IMR-90 (cell line): ENCODE measurements around the gene EFCAB10.

Source experiments
- CEBPB ChIP-seq: IDR thresholded peaks from 2 replicates; pipeline ENCODE4 v1.6.1; 2012; ENCODE audit warnings: low read depth, low read length, improper control_type of control experiment
- CTCF ChIP-seq: conservative IDR thresholded peaks from 2 replicates; pipeline ENCODE4 v1.5.1; 2012; ENCODE audit warnings: mild to moderate bottlenecking, low read depth, low read length, improper control_type of control experiment
- ELK1 ChIP-seq: fragments of 150-350 bp; IDR thresholded peaks from 2 replicates; pipeline ENCODE4 v1.6.1; 2016; ENCODE audit warnings: low read depth, mild to moderate bottlenecking, low read length, moderate library complexity, borderline replicate concordance
- FOS ChIP-seq: fragments of 150-350 bp; IDR thresholded peaks from 2 replicates; pipeline ENCODE4 v1.6.1; 2016; ENCODE audit warnings: low read depth, low read length
- MAFK ChIP-seq: IDR thresholded peaks from 2 replicates; pipeline ENCODE4 v1.6.1; 2012; ENCODE audit warnings: low read depth, low read length, improper control_type of control experiment
- MAZ ChIP-seq: IDR thresholded peaks from 2 replicates; pipeline ENCODE4 v1.6.1; 2012; ENCODE audit warnings: low read depth, mild to moderate bottlenecking, low read length, improper control_type of control experiment, moderate library complexity, borderline replicate concordance
- MXI1 ChIP-seq: IDR thresholded peaks from 2 replicates; pipeline ENCODE4 v1.6.1; 2012; ENCODE audit warnings: low read depth, mild to moderate bottlenecking, low read length, moderate library complexity, borderline replicate concordance
- NFE2L2 ChIP-seq: fragments of 150-350 bp; IDR thresholded peaks from 2 replicates; pipeline ENCODE4 v1.6.1; 2016; ENCODE audit warnings: low read depth, mild to moderate bottlenecking, low read length
- POLR2A ChIP-seq: IDR thresholded peaks from 2 replicates; pipeline ENCODE4 v1.6.1; 2012; ENCODE audit warnings: mild to moderate bottlenecking, low read depth, low read length
- RAD21 ChIP-seq: IDR thresholded peaks from 2 replicates; pipeline ENCODE4 v1.6.1; 2012; ENCODE audit warnings: low read length, improper control_type of control experiment
- RCOR1 ChIP-seq: IDR thresholded peaks from 2 replicates; pipeline ENCODE4 v1.6.1; 2012; ENCODE audit warnings: mild to moderate bottlenecking, low read length, improper control_type of control experiment; ENCODE audit not compliant: insufficient replicate concordance
- RFX5 ChIP-seq: IDR thresholded peaks from 2 replicates; pipeline ENCODE4 v1.8.0; 2012; ENCODE audit warnings: low read depth, mild to moderate bottlenecking, low read length, moderate library complexity
- SMC3 ChIP-seq: fragments of 150-350 bp; IDR thresholded peaks from 2 replicates; pipeline ENCODE4 v1.6.1; 2016; ENCODE audit warnings: low read depth, mild to moderate bottlenecking, antibody characterized with exemption, low read length, moderate library complexity
- USF2 ChIP-seq: fragments of 150-350 bp; IDR thresholded peaks from 2 replicates; pipeline ENCODE4 v1.6.1; 2017; ENCODE audit warnings: mild to moderate bottlenecking, antibody characterized with exemption, low read length, low read depth

- no peak for TF ChIP-seq CTCF
- TF ChIP-seq CEBPB: no peak
- TF ChIP-seq POLR2A: no peak
- TF ChIP-seq SMC3: no peak
- no peak for TF ChIP-seq RCOR1
- TF ChIP-seq MAZ: no peak
- no peak for TF ChIP-seq RAD21
- no peak for TF ChIP-seq USF2
- no peak for TF ChIP-seq ELK1
- TF ChIP-seq MAFK: no peak
- no peak for TF ChIP-seq MXI1
- TF ChIP-seq RFX5: no peak
- no peak for TF ChIP-seq FOS
- no peak for TF ChIP-seq NFE2L2
Measured at GRCh38 chr7:105567821-105568220, 13.5 kb downstream of the EFCAB10 start.
